Stimulated activated CD4-positive, alpha-beta T cell treated with anti-CD3 and anti-CD28 coated beads, TNF-alpha, amount 100 ng/mL, for 24 hours (primary cell): ENCODE measurements around the gene LONP2.
"Not testable (repeated sequence)": the region's sequence is repeated elsewhere in the genome, so short reads cannot be mapped to it uniquely, and the experiment has no call there.

ENCODE experiments used
- DNase-seq, 3 experiments: peaks; one replicate each; pipeline ENCODE4 v3.0.0-alpha.2; 2020; ENCODE audit warnings: low read depth in 3 of 3

The LONP2 gene

GRCh38 chr16:48366165-48367093 lies 122.3 kb downstream of the LONP2 start:
- DNase-seq: peak in 2 of 3 experiments; percentile 23 to 29

DNA sequence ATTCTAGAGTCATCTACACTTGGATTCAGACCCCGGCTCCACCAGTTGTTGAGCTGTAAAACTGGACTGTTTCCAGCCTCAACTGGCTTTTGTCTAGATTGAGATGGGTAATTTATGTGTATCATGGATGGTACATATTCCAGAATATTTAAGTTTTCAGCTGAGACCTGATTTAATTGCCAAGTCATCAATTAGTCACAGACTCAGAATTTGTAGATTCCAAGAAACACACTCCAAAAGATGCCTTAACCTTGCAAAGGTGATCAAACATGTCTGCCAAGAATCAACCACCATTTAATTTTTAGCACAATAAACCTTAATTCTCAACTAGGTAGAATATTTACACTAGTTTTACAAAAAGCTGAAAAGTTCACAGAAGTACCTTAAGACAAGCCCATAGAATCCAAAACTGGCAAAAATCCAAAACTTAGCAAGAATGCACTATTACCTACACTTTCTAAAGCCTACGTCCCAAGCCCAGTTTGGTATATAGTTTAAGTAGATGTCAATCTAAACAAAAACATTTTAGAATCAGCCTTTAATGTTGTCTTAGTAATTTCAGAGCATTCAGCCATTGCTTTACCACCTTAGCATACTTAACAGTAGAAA lies 123.4 kb downstream of the LONP2 start:
- no peak for DNase-seq

DNA sequence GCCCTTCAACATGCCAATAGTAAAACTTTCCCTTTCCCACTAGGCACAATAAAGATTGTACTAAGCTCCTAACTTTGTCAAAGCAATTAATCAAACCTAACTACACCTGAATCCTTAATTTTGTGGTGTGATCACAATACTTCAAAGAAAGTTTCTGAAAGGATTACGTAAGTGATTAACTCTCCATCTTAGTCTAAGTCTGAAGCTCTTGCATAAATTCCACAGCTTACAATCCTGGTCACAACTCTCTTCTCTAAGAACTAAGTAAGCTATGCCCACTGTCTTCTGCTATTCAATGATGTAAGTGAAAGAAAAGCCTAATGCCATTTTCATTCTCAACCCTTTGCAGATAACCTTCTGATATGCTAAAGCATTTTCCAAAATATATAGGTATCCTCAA lies 125.7 kb downstream of the LONP2 start:
- no peak for DNase-seq

GRCh38 chr16:48370229-48370628 lies 126.1 kb downstream of the LONP2 start:
- DNase-seq: no peak

GRCh38 chr16:48370668-48371392 lies 126.7 kb downstream of the LONP2 start:
- not testable (repeated sequence) for DNase-seq

DNA sequence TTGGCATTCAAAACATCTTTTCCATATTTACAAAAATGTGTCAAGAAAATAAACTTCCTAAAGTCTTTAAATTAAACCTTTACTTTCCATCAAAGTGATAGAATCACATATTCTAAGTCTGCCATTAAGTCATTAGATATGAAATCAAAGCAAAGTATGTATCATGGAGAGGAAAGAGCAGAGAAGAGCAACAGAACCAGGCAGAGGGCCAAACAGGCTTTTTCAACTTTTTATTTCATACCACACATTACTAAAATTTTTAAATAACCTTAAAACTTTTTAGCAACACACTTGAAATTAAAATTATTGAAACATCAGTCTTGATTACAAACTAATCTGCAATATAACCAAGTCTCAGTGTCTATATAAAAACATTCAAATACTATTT lies 127.3 kb downstream of the LONP2 start:
- DNase-seq: no peak

GRCh38 chr16:48372744-48373143 lies 128.6 kb downstream of the LONP2 start:
- no peak for DNase-seq

DNA sequence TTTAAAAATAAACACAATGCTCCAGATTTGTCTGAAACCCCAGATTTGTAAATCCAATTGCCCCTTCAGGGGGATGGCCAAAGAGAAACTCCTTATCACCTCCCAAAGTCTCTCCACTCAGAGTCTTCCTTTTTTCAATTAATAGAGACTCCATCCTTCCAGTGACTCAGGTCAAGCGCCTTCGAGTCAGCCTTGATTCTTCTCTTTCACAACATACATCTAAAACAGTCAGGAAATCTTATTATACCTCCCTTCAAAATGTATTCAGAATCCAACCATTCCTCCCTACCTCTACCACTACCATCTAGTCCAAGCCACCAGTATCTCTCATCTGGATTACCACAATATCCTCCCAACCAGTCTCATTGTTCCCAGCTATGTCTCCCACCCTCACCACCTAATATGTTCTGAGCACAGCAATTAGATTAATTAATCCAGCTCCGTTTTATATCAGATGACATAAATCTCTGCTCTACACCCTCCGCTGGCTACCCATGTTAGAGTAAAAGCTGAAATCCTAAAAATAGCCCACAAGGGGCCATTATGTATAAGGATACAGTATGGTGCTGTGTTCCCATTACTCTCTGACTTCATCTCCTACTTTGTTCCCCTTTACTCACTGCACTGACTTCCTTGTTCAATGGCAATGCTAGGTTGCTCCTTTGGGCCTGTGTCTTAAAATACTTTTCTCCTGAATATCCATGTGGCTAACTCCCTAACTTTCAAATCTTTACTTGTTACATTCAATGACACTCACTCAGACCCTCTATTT lies 129.3 kb downstream of the LONP2 start:
- DNase-seq: no peak

- no peak for DNase-seq
These were observed 130.2 kb downstream of the LONP2 start for GRCh38 chr16:48374255-48374654.

DNA sequence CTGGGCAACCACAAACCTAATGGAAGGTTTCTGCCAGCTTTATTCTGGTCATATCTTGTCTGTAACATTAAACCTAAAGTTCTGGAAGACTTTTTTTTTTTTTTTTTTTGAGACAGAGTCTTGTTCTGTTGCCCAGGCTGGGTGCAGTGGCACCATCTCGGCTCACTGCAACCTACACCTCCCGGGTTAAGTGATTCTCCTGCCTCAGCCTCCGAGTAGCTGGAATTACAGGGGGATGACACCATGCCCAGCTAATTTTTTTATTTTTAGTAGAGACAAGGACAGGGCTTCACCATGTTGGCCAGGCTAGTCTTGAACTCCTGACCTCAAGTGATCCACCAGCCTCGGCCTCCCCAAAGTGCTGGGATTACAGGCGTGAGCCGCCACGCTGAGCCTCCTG lies 133.2 kb downstream of the LONP2 start:
- not testable (repeated sequence) for DNase-seq

DNA sequence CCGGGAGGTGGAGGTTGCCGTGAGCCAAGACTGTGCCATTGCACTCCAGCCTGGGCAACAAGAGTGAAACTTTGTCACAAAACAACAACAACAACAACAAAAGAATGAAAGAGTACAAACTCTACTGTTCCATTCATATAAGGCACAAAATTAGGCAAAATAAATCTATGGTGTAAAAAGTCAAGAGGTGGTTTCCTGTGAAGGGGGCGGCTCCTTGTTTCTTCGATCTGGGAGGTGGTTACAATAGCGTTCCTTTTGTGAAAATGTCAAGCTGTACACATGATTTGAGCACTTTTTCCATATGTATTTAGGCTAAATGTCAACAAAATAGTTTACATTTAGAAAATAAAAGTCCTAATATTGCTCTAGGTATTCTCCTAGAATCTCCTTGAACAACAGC lies 134.2 kb downstream of the LONP2 start:
- no peak for DNase-seq

DNA sequence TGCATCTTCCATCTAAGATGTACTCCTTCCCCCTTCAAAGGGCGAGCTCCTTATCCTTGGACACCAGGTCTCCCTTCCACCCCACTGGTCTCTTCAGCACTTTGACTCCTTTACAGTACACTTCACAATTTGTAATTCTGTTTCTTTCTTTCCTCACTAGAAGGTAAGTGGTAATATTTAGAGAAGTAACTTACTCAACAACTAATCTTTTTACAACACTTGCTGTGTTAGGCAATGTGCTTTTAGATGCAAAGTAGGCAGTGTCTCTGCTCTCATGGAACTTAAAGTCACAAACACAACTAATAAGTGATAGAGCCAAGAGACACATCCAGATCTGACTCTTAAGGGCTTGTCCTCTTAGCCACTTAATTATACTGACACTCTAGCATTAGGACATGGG lies 134.7 kb downstream of the LONP2 start:
- DNase-seq: no peak

DNA sequence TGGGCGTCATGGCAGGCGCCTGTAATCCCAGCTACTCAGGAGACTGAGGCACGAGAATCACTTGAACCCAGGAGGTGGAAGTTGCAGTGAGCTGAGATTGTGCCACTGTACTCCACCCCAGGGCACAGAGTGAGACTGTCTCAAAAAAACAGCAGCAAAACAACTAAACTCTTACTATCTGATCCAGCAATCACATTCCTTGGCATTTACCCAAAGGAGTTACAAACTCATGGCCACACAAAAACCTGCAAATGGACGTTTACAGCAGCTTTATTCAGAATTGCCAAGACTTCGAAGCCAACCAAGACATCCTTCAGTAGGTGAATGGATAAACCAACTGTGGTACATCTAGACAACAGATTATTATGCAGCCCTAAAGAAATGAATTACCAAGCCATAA lies 137.1 kb downstream of the LONP2 start:
- DNase-seq: no peak

GRCh38 chr16:48382131-48382530 lies 138.0 kb downstream of the LONP2 start:
- no peak for DNase-seq

- DNase-seq: no peak
These were observed 139.1 kb downstream of the LONP2 start for GRCh38 chr16:48383009-48383876.

GRCh38 chr16:48383877-48384519 lies 139.9 kb downstream of the LONP2 start:
- DNase-seq: no peak

GRCh38 chr16:48384520-48385252 lies 140.6 kb downstream of the LONP2 start:
- DNase-seq: peak in 1 of 3 experiments; percentile 20

DNA sequence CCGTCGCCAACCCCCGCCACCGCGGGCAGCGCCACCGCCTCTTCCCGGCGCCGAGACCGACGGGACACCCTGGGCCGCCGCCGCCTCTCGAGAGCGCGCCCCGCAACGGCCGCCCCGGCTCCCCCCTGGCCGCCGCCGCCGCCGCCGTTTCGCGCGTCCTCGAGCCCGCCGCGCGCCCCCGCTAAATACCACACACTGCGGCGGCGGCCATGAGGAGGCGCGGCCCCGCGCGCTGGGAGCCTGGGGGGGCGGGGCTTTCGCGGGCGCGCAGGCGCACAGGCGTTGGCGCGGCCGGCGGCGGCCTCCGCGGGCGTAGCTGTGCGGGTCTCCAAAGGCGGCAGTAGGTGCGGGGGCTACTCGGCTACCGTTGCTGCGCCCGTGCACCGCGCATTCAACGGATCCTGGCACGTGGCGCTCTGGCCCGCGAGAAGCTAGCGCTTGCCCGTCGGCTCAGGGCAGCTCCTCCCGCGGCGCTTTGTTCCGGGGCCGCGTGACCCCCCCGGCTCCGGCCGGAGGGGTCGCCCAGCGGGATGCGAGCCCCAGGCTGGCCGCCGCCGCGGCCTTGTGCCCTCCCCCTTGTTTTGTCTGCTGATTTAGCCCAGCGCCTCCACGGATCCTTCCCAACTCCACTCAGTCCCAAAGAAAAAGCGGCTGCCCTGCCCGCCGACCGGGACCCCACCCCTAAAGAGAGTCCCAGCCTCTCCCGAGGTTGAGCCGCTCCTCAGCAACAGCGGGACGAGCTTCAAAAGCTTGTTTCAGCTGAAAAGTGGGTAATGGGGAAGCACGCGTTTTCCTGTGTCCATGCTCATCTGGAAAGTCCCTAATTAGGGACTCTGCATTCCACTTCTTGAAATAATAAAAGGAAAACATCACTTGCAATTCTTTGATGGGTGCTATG lies 141.4 kb downstream of the LONP2 start, which contains the start of gene SIAH1:
SIAH1 (minus strand) TSS at position 161 of the 898 bp plus-strand sequence. CDS start 22,985 bp downstream, outside the sequence.
- DNase-seq: peak; percentile 64 to 83 (median 81)
